Measurements from ENCODE around the gene VN1R5.
"Not testable (repeated sequence)": the region's sequence is repeated elsewhere in the genome, so short reads cannot be mapped to it uniquely, and the experiment has no call there.

The VN1R5 gene

GRCh38 chr1:247255772-247256171 lies at the start of gene VN1R5:
Gene VN1R5, plus strand, starts transcription at chr1:247256072.
- DNase-seq, result not testable (repeated sequence)

- no peak for DNase-seq
Measured at GRCh38 chr1:247209396-247209795, 46.5 kb upstream of the VN1R5 start.

- DNase-seq, result no peak
Measured at GRCh38 chr1:247210062-247210375, 45.9 kb upstream of the VN1R5 start.

GRCh38 chr1:247210376-247211117 lies 45.3 kb upstream of the VN1R5 start:
- peak; percentile 92 for DNase-seq

- DNase-seq, result no peak
Measured at GRCh38 chr1:247211339-247211738, 44.5 kb upstream of the VN1R5 start.

- no peak for DNase-seq
Measured at GRCh38 chr1:247212012-247212411, 43.9 kb upstream of the VN1R5 start.

GRCh38 chr1:247212627-247213617 lies 43.0 kb upstream of the VN1R5 start:
- no peak for DNase-seq

- DNase-seq, result no peak
Measured at GRCh38 chr1:247216261-247216660, 39.6 kb upstream of the VN1R5 start.

- no peak for DNase-seq
Measured at GRCh38 chr1:247218121-247218651, 37.7 kb upstream of the VN1R5 start.

GRCh38 chr1:247220280-247220679 lies 35.6 kb upstream of the VN1R5 start:
- not testable (repeated sequence) for DNase-seq

GRCh38 chr1:247222840-247223239 lies 33.0 kb upstream of the VN1R5 start:
- DNase-seq, result no peak

- DNase-seq, result no peak
Measured at GRCh38 chr1:247224822-247225221, 31.1 kb upstream of the VN1R5 start.

GRCh38 chr1:247228133-247228532 lies 27.7 kb upstream of the VN1R5 start:
- no peak for DNase-seq

- no peak for DNase-seq
Measured at GRCh38 chr1:247241691-247242090, 14.2 kb upstream of the VN1R5 start.

GRCh38 chr1:247243524-247244137 lies 12.2 kb upstream of the VN1R5 start:
- no peak for DNase-seq

- no peak for DNase-seq
Measured at GRCh38 chr1:247246325-247247115, 9.4 kb upstream of the VN1R5 start.

- no peak for DNase-seq
Measured at GRCh38 chr1:247247568-247247967, 8.3 kb upstream of the VN1R5 start.

- no peak for DNase-seq
Measured at GRCh38 chr1:247266053-247266452, 10.2 kb downstream of the VN1R5 start.

GRCh38 chr1:247268390-247269045 lies 12.6 kb downstream of the VN1R5 start:
- no peak for DNase-seq

- no peak for DNase-seq
Measured at GRCh38 chr1:247269133-247269532, 13.3 kb downstream of the VN1R5 start.

GRCh38 chr1:247270003-247270402 lies 14.1 kb downstream of the VN1R5 start:
- no peak for DNase-seq

GRCh38 chr1:247273013-247273412 lies 17.1 kb downstream of the VN1R5 start:
- DNase-seq, result no peak

All from activated T-cell treated with anti-CD3 and anti-CD28 coated beads, Interleukin-2, amount 50 U/mL, for 1 hour (primary cell).